GM19397 (cell line): ENCODE measurements around the gene IBTK.

Experiments used
- ATAC-seq: cut with Tn5 transposase; IDR thresholded peaks from one replicate; pipeline ENCODE4 v1.9.1; 2021; ENCODE audit warnings: mild to moderate bottlenecking, moderate library complexity; ENCODE audit not compliant: unreplicated experiment

Gene IBTK

DNA sequence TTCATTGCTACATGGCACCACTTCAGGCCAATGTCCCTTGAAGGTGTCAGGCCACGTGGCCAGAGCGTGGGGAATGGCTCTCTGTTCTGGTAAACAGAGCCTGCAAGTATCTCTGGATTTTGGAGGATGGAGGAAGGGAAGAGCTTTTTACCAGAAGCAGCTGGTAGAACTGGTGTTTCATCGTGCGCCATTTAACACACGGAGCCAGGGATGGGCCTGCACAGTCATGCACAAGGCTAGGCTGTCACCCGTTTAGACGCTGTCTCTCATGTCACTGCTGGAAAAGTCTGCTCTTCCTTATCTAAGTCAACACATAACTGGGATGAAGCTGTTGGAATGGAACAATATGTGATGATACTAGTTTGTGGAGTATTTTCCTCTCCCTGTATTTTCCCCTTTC, 123.9 kb downstream of the IBTK start:
- no peak for ATAC-seq
